WTC11 (cell line): ENCODE measurements around the gene PCNA. TPM values are rescaled to one million over a fixed set of nuclear protein-coding genes. Genes with fewer than 3 reads are reported as not detected.

ENCODE experiments used
- ATAC-seq: fragments of 200-7000 bp; cut with Tn5 transposase; 2 replicates; pipeline ENCODE4 v1.10.0; 2021; ENCODE audit warnings: mild to moderate bottlenecking, moderate library complexity
- CTCF ChIA-PET: fragments of 300-600 bp; sonication (Branson Sonifier 250); formaldehyde crosslinking; loops from one replicate; lab custom pipeline; 2021; ENCODE audit warnings: antibody characterized with exemption; lab: Charles Lee
- POLR2A ChIA-PET: fragments of 350-600 bp; sonication (Branson Sonifier 250); formaldehyde crosslinking; loops from one replicate; lab custom pipeline; 2021; ENCODE audit warnings: antibody characterized with exemption; lab: Charles Lee
- DNase-seq: peaks from one replicate; pipeline ENCODE4 v3.0.0; 2021; ENCODE audit warnings: low spot score
- H3K27ac Mint-ChIP-seq: 2 replicates; pipeline ENCODE4 v1.8.0; 2021; ENCODE audit warnings: mixed read lengths
- H3K27me3 Mint-ChIP-seq: 2 replicates; pipeline ENCODE4 v1.8.0; 2021; ENCODE audit warnings: low read depth, mild to moderate bottlenecking, moderate library complexity, mixed read lengths
- H3K36me3 Mint-ChIP-seq: 2 replicates; pipeline ENCODE4 v1.8.0; 2021; ENCODE audit warnings: mixed read lengths
- H3K4me1 Mint-ChIP-seq: 2 replicates; pipeline ENCODE4 v1.8.0; 2022; ENCODE audit warnings: mixed read lengths
- H3K4me3 Mint-ChIP-seq: 2 replicates; pipeline ENCODE4 v1.8.0; 2021; ENCODE audit warnings: mild to moderate bottlenecking, moderate library complexity, mixed read lengths
- H3K9me3 Mint-ChIP-seq: 2 replicates; pipeline ENCODE4 v1.8.0; 2021; ENCODE audit warnings: mixed read lengths
- CREM ChIP-seq: sonication (generic); formaldehyde crosslinking; IDR thresholded peaks from 2 replicates; pipeline ENCODE4 v1.8.1; 2022; ENCODE audit warnings: mild to moderate bottlenecking, missing genetic modification reagents, moderate library complexity
- E2F5 ChIP-seq: sonication (generic); formaldehyde crosslinking; IDR thresholded peaks from 2 replicates; pipeline ENCODE4 v1.8.1; 2022; ENCODE audit warnings: mild to moderate bottlenecking, moderate library complexity, missing genetic modification reagents
- HMGXB4 ChIP-seq: sonication (generic); formaldehyde crosslinking; IDR thresholded peaks from 2 replicates; pipeline ENCODE4 v1.8.1; 2023; ENCODE audit warnings: mild to moderate bottlenecking, moderate library complexity, missing genetic modification reagents
- MLX ChIP-seq: sonication (generic); formaldehyde crosslinking; IDR thresholded peaks from 2 replicates; pipeline ENCODE4 v1.8.1; 2023; ENCODE audit warnings: mild to moderate bottlenecking, missing genetic modification reagents, moderate library complexity
- NFYB ChIP-seq: sonication (generic); formaldehyde crosslinking; conservative IDR thresholded peaks from 2 replicates; pipeline ENCODE4 v1.8.0; 2022; ENCODE audit warnings: low read depth, missing genetic modification reagents
- RELA ChIP-seq: sonication (generic); formaldehyde crosslinking; IDR thresholded peaks from 2 replicates; pipeline ENCODE4 v1.8.1; 2022; ENCODE audit warnings: missing genetic modification reagents, mild to moderate bottlenecking, borderline replicate concordance
- SMAD3 ChIP-seq: sonication (generic); formaldehyde crosslinking; IDR thresholded peaks from 2 replicates; pipeline ENCODE4 v1.8.0; 2022; ENCODE audit warnings: missing genetic modification reagents, mild to moderate bottlenecking, borderline replicate concordance
- SMAD4 ChIP-seq: sonication (generic); formaldehyde crosslinking; IDR thresholded peaks from 2 replicates; pipeline ENCODE4 v1.8.0; 2022; ENCODE audit warnings: mild to moderate bottlenecking, missing genetic modification reagents
- ZNF121 ChIP-seq: sonication (generic); formaldehyde crosslinking; IDR thresholded peaks from 2 replicates; pipeline ENCODE4 v1.8.0; 2023; ENCODE audit warnings: missing genetic modification reagents
- ZNF232 ChIP-seq: sonication (generic); formaldehyde crosslinking; IDR thresholded peaks from 2 replicates; pipeline ENCODE4 v1.8.0; 2022; ENCODE audit warnings: mild to moderate bottlenecking, missing genetic modification reagents
- ZNF263 ChIP-seq: sonication (generic); formaldehyde crosslinking; IDR thresholded peaks from 2 replicates; pipeline ENCODE4 v1.8.1; 2022; ENCODE audit warnings: low read depth, mild to moderate bottlenecking, moderate library complexity, missing genetic modification reagents
- ZNF416 ChIP-seq: fragments of 250-450 bp; sonication (Bioruptor Pico); IDR thresholded peaks from 2 replicates; pipeline ENCODE4 v1.9.0; 2021; ENCODE audit warnings: mild to moderate bottlenecking, inconsistent platforms
- total RNA-seq: library from RNA; stranded (reverse); gene quantifications from 3 replicates; pipeline ENCODE4 v1.2.3, GENCODE V29; 2021
- TF ChIP-seq, protein P1 (sequence below): sonication (generic); formaldehyde crosslinking; conservative IDR thresholded peaks from 2 replicates; pipeline ENCODE4 v1.8.1; 2023; ENCODE audit warnings: mild to moderate bottlenecking, low read depth, missing genetic modification reagents, moderate library complexity
- TF ChIP-seq, protein P2 (sequence below): fragments of 200-600 bp; IDR thresholded peaks from 2 replicates; pipeline ENCODE4 v1.8.0; 2022; ENCODE audit warnings: antibody characterized with exemption

PCNA gene
- total RNA-seq, 1 experiment from 2014 or later, result 262 TPM

DNA sequence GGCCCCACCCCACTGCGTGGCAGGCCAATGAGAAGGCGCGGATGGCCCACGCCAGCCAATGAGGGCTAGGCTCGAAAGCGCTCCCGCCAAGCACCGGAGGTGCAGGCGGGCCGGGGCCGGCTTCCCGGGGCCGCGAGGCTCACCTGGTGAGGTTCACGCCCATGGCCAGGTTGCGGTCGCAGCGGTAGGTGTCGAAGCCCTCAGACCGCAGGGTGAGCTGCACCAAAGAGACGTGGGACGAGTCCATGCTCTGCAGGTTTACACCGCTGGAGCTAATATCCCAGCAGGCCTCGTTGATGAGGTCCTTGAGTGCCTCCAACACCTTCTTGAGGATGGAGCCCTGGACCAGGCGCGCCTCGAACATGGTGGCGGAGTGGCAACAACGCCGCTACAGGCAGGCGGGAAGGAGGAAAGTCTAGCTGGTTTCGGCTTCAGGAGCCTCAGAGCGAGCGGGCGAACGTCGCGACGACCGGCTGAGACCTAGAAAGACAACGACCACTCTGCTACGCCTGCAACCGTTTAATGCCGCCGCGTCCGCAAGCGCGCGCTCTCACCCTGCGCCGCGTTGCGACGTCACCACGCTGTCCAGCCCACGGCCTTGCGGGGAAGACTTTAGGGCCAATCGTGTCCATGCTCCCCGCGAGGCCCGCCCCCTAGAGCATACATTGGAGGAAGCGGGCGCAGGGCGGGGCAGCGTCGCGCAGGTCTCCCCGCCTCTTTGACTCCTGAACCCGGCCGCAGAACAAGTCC is at the start of gene PCNA (continued):
- TF ChIP-seq SMAD3 (CRISPR knock-in tag) (0 out of 2 replicates have a peak, but pooled peaks have one; percentile 1), SMAD4 (peak; percentile 10), RELA (CRISPR knock-in tag) (peak; percentile 8; the same call in 1 of the 2 replicates), CREM (CRISPR knock-in tag) (peak; percentile 90), E2F5 (CRISPR knock-in tag) (peak; percentile 87), HMGXB4 (peak; percentile 63; the same call in 1 of the 2 replicates), ZNF263 (CRISPR knock-in tag) (no peak), NFYB (peak; percentile 79), ZNF232 (CRISPR knock-in tag) (no peak; the same call in none of the 2 replicates), MLX (CRISPR knock-in tag) (0 out of 2 replicates have a peak, but pooled peaks have one; percentile 80)
- TF ChIP-seq, protein P1, sequence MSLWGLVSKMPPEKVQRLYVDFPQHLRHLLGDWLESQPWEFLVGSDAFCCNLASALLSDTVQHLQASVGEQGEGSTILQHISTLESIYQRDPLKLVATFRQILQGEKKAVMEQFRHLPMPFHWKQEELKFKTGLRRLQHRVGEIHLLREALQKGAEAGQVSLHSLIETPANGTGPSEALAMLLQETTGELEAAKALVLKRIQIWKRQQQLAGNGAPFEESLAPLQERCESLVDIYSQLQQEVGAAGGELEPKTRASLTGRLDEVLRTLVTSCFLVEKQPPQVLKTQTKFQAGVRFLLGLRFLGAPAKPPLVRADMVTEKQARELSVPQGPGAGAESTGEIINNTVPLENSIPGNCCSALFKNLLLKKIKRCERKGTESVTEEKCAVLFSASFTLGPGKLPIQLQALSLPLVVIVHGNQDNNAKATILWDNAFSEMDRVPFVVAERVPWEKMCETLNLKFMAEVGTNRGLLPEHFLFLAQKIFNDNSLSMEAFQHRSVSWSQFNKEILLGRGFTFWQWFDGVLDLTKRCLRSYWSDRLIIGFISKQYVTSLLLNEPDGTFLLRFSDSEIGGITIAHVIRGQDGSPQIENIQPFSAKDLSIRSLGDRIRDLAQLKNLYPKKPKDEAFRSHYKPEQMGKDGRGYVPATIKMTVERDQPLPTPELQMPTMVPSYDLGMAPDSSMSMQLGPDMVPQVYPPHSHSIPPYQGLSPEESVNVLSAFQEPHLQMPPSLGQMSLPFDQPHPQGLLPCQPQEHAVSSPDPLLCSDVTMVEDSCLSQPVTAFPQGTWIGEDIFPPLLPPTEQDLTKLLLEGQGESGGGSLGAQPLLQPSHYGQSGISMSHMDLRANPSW (CRISPR knock-in tag), result peak; percentile 42; the same call in 1 of the 2 replicates
- TF ChIP-seq, protein P2, sequence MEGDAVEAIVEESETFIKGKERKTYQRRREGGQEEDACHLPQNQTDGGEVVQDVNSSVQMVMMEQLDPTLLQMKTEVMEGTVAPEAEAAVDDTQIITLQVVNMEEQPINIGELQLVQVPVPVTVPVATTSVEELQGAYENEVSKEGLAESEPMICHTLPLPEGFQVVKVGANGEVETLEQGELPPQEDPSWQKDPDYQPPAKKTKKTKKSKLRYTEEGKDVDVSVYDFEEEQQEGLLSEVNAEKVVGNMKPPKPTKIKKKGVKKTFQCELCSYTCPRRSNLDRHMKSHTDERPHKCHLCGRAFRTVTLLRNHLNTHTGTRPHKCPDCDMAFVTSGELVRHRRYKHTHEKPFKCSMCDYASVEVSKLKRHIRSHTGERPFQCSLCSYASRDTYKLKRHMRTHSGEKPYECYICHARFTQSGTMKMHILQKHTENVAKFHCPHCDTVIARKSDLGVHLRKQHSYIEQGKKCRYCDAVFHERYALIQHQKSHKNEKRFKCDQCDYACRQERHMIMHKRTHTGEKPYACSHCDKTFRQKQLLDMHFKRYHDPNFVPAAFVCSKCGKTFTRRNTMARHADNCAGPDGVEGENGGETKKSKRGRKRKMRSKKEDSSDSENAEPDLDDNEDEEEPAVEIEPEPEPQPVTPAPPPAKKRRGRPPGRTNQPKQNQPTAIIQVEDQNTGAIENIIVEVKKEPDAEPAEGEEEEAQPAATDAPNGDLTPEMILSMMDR, result no peak

GRCh38 chr20:5168651-5169396 is 49.1 kb upstream of the PCNA start:
- Mint-ChIP-seq H3K27ac (peak overlapping the region; percentile 93), H3K27me3 (no peaks in the 10 kb centered on the region), H3K4me3 (no peak overlapping the region), H3K4me1 (peaks cover 55% of the 10 kb centered on the region), H3K36me3 (no peaks in the 10 kb centered on the region)
- POLR2A ChIA-PET, result interaction anchor here (0.6 to 1.5 kb wide), 4 partner anchors 12 to 120 kb away, joined by 3 to 9 read pairs (median 6); partner anchors contain the start of gene CDS2
- CTCF ChIA-PET, result interaction anchor here (1.0 to 4.9 kb wide), 5 partner anchors 10 to 54 kb away, joined by 3 to 48 read pairs (median 5); partner anchors contain the start of gene CDS2
- peak; percentile 80 for ATAC-seq
- TF ChIP-seq ZNF121 (CRISPR knock-in tag) (peak; percentile 4; the same call in 1 of the 2 replicates), ZNF416 (CRISPR knock-in tag) (no peak)
- TF ChIP-seq, all 79 proteins: peak for 1
- peak; percentile 41 for DNase-seq
- no peaks in the 10 kb centered on the region for H3K9me3 Mint-ChIP-seq
